ENCODE measurements around the gene UBE2N.
"Not testable (repeated sequence)": the region's sequence is repeated elsewhere in the genome, so short reads cannot be mapped to it uniquely, and the experiment has no call there.

Gene UBE2N

DNA sequence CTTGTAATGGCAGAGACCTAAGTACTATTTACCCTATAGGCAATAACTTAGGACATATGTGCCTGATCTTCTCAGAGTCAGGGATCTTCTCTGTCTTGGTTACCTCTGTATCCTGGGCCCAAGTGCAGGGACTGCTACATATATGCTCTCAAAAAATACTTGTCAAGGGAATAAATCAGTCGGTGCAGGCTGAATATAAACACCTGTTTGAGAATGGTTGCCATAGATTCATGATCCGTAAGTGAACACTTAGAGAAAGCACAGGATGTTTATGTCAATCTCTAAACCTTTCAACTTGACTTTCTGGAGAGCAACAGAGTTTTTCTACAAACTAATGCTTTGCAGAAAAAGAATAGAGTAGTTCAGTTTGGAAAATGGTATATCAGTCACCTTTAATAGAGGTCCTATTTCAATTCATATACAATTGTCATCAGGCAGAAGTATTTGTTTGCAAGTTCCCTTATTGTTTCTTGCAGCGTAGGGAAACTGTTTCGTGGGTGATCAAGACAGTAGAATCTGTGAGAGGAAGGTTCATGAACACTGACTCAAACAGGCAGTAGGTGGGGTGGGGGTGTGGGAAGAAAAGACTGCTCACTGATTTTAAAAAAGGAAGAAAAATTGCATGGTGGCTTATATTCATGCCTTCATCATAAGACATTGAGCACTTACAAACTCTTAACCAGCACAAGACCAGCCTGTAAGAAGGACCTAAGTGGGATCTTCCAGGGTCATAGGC, 6.0 kb upstream of the UBE2N start:
- DNase-seq (ENCODE audit: insufficient read length, low spot score): no peak
- no peak for FAIRE-seq

DNA sequence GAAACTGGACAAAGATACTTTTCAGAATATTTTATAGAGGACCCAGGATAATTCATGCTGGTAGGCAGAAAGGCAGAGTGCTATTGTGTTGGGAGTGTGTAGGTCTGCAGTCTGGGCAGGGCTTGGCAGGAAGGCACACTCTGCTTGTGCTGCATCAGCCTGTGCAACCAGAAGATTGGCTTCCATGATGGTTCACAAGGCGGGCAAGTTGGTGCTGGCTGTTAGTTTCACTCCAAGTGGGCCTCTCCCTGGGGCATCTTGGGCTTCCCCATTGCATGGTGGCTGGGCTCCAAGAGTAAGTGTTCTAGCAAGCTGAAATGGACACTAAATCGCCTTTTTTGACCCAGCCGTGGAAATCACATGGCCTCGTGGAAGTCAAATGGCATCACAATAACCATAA, 1.8 kb upstream of the UBE2N start:
- DNase-seq (ENCODE audit: insufficient read length, low spot score): no peak
- FAIRE-seq: peak; percentile 44

DNA sequence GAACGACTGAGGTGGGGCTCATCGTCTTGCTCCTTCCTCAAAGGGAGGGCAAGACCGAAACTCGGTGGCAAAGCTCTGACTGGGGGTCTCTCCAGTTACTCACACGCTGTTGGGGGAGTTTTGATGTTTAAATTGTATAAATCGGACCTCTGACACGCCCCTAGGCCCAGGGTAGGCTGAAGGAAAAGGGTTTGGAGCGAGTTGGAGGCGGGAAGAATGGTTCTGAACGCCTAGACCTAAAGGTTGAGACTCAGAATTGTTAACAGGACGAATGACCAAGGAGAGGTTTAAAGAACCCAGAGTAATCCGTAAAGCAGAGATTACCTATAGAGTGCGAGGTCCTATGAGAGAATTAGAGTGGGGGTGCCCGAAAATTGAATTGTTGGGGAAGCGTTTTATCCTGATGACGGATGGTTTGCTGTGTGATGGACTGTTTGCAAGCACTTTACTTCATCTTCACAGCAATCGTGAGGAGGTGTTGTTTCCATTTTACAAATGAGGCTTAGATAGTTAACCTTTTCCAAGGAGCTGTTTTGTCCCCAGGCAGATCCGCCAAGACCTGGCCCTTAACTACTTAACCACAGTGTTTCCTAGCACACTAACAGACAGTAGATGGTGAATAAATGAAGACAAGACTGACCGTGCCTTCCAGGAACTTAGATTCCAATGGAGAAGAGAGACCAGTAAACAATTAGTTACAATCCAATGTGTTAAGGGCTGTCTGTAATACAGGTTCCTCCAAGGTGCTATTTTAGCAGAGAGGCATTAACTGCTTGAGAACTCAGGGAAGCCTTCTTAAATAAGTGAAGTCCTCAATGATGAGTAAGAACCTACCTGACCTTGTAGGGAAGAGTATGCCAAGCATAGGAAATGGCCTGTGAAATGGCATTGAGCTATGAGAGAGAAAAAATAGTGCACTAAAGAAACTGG, 929 bp upstream of the UBE2N start:
- DNase-seq (ENCODE audit: insufficient read length, low spot score) (no peak), FAIRE-seq (peak; percentile 79)

DNA sequence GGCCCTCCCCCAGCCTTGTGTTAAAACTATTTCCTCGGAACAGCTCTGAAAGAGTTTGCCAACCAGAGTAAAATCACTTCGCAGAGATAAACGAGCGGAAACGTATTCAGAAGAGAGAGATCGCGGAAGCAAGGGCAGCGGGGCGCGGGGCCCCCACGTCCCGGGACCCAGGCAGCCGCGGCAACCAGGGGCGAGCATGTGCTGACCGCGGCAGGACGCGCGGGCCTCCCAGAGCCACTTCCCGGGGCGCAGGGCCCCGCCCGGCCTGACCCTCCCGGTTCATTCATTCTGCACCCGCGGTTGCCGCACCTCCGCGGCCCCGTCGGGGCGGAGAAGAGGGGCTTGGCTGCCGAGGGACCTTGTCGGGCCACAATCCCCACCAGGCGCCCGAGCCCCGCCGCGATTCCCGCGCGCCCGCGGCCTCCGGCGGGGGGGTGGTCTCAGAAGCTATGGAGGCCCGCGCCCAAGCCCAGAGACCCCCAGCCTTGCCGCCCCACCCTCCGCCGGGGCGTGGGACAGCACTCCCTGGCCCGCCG, 598 bp downstream of the UBE2N start:
- DNase-seq (ENCODE audit: insufficient read length, low spot score) (no peak), FAIRE-seq (peak; percentile 52)

DNA sequence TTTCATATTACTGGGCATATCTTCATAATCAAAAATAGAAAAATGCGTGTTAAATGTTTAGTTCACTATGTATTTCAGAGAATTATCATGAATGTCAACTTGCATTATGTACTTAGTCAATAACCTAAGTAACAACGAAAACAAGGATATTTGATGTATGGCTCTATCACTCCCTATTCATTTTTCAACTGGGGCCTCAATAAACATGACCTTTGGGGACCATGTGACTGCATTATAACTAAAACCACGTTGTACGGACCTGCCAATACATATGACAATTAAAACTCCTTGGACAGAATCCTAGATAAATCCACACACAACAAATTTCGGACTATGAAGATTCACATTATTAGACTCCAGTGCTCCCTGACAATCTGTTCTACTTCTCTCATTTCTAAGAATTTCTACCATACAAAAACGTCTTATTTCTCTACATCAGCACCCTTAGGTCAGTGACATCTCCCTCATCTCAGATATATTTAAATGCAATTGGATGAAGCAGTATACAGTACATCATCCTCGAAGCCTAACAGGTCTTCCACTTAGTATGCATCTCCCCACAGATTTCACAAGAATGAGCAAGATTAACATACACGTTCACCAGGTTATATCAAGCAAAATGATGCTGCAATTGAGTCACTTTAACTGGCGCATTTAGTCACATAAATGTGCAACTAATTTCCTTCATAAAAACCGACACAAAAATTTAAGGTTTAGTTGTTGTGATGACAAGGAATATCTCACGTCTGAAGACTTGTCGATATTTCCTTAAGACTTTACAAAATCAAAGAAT, 1.5 kb downstream of the UBE2N start:
- peak; percentile 63 for FAIRE-seq

DNA sequence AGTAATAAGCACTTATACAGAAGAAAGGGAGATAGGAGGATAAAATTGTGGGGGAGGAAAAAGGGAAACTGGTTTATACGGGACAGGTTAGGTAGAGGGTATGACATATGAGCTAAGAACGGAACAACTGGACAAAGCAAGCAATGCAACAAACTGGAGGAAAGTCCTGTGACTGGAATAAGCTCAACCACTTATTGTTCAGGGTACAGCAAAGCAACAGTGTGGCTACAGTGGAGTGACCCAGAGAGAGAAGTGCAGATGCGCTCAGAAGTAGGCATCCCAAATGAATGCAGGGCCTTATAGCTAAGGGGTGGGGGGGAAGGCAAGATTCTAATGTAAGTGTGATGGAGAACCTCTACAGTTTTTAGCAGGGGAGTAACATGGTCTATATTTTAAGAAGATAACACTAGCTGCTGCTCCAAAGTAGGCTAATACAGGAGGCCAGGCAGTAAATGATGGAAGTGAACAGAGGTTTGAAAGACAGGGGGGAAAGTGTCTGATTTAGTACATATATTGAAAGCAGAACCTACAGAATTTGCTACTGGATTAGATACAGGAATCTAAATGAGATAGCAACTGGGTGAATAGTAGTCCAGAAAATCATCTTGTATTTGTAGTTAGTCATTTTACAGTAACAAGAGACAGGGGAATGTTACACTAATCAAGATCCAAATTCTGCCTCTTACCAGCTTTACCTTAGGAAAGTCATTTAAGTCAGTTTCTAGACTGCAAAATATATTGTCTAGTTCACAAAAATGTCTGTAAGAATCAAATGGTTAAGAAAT, 3.3 kb downstream of the UBE2N start:
- no peak for DNase-seq (ENCODE audit: insufficient read length, low spot score)
- no peak for FAIRE-seq

More for the DNA sequence above, 1.5 kb downstream of the UBE2N start:
- no peak for DNase-seq (ENCODE audit: insufficient read length, low spot score)

DNA sequence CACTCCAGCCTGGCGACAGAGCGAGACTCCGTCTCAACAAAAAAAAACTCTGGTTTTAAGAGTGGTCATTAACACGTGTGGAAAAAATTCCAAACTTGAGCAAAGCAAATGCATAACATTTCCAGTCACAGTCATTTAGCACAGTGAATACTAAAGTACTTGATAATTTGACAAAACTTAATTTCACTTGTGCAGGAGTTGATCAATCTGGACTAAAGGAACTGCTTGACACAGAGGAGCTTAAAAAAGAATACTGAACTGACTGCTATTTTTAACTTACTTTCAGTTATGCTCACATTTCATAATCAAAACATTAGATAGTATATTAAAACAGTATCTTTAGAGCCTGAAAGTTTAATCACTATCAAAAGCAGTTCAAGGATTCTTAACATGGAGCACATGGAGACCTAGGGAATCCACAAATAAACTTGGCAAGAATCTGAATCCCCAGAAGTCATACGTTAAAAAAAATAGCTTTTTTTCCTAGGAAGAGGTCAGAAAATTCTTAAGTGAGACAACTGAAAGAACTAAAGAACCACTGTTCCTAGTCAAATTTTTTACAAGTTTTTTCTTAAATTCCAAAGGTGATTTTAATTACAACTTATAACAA, 7.4 kb downstream of the UBE2N start:
- FAIRE-seq: peak; percentile 74
- DNase-seq (ENCODE audit: insufficient read length, low spot score): no peak

DNA sequence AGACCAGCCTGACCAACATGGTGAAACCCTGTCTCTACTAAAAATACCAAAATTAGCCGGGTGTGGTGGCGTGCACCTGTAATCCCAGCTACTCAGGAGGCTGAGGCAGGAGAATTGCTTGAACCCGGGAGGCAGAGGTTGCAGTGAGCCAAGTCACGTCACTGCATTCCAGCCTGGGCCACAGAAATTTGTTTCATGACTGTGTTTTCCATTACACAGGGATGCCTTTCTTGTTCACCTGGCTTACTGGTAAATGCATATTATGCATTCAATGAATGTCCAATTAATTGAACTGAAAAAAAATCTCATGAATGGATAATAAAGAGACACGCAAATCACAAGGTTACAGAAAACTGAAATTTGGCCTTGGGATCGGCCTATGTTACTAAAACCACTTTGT, 9.7 kb downstream of the UBE2N start:
- not testable (repeated sequence) for DNase-seq (ENCODE audit: insufficient read length, low spot score); FAIRE-seq

DNA sequence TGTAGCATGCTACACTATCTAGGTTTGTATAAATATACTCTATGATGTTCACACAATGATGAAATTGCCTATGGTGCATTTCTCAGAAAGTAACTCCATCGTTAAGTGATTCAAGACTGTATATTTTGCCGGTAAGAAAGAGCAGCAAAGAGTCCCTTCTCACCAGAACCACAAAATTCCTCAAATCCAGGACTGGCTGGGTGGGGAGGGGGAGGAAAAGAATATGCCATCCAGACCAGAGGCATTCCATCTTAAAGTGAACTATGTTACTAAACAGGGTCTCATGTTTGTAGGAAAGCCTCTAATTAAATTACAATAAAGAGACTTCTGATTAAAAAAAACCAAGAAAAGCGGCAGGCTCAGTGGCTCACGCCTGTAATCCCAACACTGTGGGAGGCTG, 11.5 kb downstream of the UBE2N start:
- DNase-seq (ENCODE audit: insufficient read length, low spot score): no peak
- no peak for FAIRE-seq

DNA sequence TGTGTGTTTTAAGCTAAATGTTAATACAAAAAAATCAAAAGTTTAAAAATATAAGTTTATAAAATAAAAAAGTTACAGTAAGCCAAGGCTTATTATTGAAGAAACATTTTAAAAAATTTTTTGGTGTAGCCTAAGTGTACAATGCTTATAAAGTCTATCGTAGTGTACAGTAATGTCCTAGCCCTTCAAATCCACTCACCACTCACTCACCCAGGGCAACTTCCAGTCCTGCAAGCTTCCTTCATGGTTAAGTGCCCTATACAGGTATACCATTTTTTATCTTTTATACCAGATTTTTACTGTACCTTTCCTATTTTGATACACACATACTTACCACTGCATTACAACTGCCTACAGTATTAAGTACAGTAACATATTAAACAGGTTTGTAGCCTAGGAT, 11.9 kb downstream of the UBE2N start:
- no peak for DNase-seq (ENCODE audit: insufficient read length, low spot score)
- FAIRE-seq: no peak

DNA sequence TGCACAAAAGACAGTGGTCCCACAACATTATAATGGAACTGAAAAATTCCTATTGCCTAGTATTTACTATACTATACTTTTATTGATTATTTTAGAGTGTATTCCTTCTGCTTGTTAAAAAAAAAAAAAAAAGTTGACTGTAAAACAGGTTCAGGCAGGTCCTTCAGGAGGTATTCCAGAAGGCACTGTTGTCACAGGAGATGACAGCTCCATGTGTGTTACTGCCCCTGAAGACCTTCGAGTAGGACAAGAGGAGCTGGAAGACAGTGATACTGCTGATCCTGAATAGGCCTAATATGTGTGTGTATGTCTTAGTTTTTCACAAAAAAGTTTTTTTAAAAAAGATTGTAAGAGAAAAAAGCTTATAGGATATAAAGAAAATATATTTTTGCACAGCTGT, 12.3 kb downstream of the UBE2N start:
- FAIRE-seq: no peak

DNA sequence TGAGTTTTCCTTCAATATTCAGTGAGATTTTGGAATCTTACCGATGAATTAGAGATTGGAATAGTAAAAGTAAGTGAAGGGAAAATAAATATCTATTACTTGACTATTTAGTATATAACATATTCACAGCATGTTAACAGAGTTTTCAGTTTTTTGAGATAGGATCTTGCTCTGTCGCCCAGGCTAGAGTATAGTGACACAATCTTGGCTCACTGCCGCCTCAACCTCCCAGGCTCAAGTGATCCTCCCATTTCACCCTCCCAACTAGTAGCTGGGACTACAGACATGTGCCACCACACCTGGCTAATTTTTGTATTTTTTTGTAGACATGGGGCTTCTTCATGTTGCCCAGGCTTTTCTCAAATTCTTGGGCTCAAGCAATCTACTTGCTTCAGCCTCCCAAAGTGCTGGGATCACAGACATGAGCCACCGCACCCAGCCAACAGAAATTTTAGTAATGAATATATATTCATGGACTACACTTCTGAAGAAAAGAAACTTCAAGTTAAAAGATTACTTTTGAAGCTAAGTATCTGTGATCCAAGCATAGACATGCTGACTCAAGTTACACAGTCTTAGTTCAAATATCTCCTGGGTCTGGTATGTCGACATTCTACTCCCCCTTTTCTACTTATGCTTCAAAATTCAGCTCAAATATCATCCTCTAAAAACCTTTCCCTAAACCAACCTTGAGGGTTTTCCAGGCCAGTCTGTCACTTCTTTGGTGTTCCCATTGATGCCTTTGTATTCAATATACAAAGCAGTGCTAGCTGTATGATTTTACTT, 13.8 kb downstream of the UBE2N start:
- FAIRE-seq (no peak), DNase-seq (ENCODE audit: insufficient read length, low spot score) (no peak)

More for the DNA sequence above, 12.3 kb downstream of the UBE2N start:
- DNase-seq (ENCODE audit: insufficient read length, low spot score): no peak

DNA sequence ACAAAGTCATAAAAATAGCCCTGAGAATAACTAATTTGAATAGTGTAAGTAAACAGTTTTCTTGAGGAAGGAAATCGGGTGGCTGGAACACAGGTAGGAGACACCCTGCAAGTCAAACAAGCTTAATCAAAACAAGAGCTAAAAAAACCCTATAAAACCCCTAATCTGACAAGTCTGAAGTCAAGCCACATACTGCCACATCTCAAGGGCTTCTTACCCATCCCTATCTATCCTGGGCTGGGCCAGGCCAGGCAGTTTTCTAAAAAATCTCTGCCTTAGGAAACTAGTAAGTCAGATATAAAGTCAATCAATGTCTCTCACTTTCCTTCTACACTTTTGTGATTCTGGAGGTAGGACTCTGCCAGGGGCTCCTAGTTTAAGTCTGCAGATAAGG, 15.3 kb downstream of the UBE2N start:
- peak; percentile 87 for FAIRE-seq
- no peak for DNase-seq (ENCODE audit: insufficient read length, low spot score)

DNA sequence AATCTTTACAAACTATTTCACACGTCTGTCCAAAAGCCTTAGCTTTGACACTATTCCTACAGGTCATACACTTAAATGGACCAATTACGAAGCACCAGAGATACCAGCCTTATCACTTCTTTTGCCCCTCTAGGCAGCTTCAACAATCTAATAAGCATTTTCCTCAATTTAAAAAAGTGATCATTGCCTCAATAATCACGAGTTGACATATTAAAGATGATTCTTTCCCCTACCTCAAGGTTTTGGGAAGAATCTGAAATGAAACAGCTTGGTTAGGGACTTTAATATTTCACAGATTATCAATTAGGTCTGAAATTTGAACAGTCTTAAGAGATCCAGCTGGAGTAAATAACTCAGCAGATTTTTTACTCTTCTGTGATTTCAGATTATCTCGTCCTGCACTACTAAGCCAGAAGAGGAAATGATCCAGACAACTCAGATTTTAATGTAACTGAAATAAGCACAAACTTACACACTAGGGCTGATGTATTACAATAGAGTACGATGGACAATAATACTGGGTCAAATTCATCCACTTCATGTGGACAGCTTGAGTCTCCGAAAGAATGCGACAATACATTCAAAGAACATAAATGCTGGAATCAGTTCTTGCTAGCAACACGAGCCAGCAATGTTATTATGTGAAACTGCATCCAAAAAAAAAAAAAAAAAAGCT, 15.9 kb downstream of the UBE2N start:
- DNase-seq (ENCODE audit: insufficient read length, low spot score): no peak
- no peak for FAIRE-seq

DNA sequence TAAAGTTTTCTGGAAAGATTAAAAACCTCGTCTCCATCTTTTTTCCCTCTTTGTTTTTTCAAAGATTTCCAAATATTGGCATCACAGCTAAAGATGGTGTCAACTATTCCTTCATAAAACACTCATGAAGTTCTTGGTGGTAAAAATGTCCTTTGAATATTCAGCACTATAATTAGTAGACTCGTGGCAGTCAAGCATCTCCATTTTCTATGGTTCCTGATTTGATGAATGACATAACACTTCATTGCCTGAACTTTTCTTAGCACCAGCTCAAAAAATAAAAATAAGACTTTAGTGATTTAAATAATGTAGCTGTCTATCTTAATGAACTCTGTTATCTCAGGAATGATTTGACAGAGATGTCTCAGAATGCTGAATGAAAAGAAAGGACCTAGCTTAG, 19.7 kb downstream of the UBE2N start:
- no peak for DNase-seq (ENCODE audit: insufficient read length, low spot score)
- no peak for FAIRE-seq

DNA sequence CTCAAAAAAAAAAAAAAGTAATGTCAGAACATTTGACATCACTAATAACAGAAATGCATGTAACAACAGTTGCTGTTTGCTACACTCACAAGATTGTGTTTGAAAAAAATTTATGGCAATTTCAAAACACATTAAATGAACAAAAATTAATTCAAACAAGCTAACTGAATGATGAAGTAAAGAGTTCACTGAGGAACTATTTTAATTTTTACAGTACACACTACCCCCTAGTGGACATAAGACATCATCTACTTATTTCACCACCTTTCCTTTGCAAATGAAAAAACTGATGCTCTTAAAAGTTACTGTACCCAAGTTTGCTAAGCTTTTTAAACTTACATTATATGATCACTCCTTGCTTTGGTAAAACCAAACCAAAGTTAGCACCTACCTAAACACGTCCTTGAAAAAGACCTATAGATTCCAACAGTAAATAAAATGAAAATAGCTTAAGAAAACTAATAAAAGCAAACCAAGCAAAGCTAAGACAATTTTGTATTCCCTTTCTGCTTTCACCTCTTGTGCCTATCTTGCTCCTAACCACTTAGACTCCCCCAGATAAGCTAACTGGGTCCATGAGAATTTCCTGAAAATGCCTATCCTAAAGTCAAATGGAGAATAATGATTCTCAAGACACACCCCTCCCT, 22.2 kb downstream of the UBE2N start:
- FAIRE-seq (peak; percentile 61), DNase-seq (ENCODE audit: insufficient read length, low spot score) (no peak)

DNA sequence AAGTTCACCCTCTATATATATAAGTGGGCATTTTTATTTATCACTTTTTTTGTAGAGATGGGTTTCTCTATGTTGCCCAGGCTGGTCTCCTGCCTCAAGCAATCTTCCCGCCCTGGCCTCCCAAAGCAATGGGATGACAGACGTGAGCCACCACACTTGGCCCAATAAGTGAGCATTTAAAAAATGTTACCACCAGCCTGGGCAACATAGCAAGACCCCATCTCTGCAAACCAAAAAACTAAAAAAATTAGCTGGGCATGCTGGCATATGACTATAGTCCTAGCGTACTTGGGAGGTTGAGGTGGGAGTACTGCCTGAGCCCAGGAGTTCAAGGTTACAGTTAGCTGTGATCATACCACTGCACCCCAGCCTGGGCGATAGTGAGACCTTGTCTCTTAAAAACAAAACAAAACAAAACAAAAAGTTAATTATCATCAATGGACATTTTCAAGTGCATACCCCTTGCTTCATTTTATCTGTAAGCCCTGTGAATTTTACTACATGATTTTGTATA, 23.7 kb downstream of the UBE2N start:
- no peak for DNase-seq (ENCODE audit: insufficient read length, low spot score)
- FAIRE-seq: no peak

Data from GM19239 (cell line).